Hematopoietic multipotent progenitor cell treated with erythropoietin and hydrocortisone succinate and interleukin-3 and kit ligand, for 15 days (in vitro differentiated cells): Measurements from ENCODE around the gene GMFB.
"Not testable (repeated sequence)": the region's sequence is repeated elsewhere in the genome, so short reads cannot be mapped to it uniquely, and the experiment has no call there.

Experiments
- DNase-seq: peaks from one replicate; pipeline ENCODE4 v3.0.0-alpha.2; 2015; ENCODE audit warnings: low spot score

GMFB gene

GRCh38 chr14:54458536-54458935 lies 30.2 kb downstream of the GMFB start:
- not testable (repeated sequence) for DNase-seq

- no peak for DNase-seq
Measured at GRCh38 chr14:54457609-54457996, 31.2 kb downstream of the GMFB start.

GRCh38 chr14:54456820-54457608 lies 31.8 kb downstream of the GMFB start:
- not testable (repeated sequence) for DNase-seq

GRCh38 chr14:54455363-54455762 lies 33.4 kb downstream of the GMFB start:
- DNase-seq, result no peak

- DNase-seq, result not testable (repeated sequence)
Measured at GRCh38 chr14:54453990-54454389, 34.8 kb downstream of the GMFB start.

GRCh38 chr14:54453252-54453651 lies 35.5 kb downstream of the GMFB start:
- DNase-seq, result no peak

- DNase-seq, result no peak
Measured at GRCh38 chr14:54451961-54452360, 36.8 kb downstream of the GMFB start.

GRCh38 chr14:54451121-54451601 lies 37.6 kb downstream of the GMFB start:
- no peak for DNase-seq

- no peak for DNase-seq
Measured at GRCh38 chr14:54450535-54450934, 38.2 kb downstream of the GMFB start.

- DNase-seq, result no peak
Measured at GRCh38 chr14:54447231-54447692, 41.5 kb downstream of the GMFB start.

- no peak for DNase-seq
Measured at GRCh38 chr14:54446161-54446693, 42.6 kb downstream of the GMFB start.

- DNase-seq, result no peak
Measured at GRCh38 chr14:54444681-54445080, 44.1 kb downstream of the GMFB start.

- DNase-seq, result no peak
Measured at GRCh38 chr14:54443981-54444380, 44.8 kb downstream of the GMFB start.

- not testable (repeated sequence) for DNase-seq
Measured at GRCh38 chr14:54442961-54443360, 45.8 kb downstream of the GMFB start.

GRCh38 chr14:54440873-54441868 lies 47.6 kb downstream of the GMFB start, which contains the start of gene CNIH1:
CNIH1 (minus strand) TSS chr14:54441374; CDS start chr14:54441327, 47 bp downstream.
- peak; percentile 92 for DNase-seq

GRCh38 chr14:54440476-54440872 lies 48.3 kb downstream of the GMFB start:
- DNase-seq, result no peak

- no peak for DNase-seq
Measured at GRCh38 chr14:54440037-54440436, 48.7 kb downstream of the GMFB start.

- DNase-seq, result no peak
Measured at GRCh38 chr14:54438703-54439102, 50.1 kb downstream of the GMFB start.

GRCh38 chr14:54437954-54438353 lies 50.8 kb downstream of the GMFB start:
- not testable (repeated sequence) for DNase-seq

GRCh38 chr14:54435500-54435981 lies 53.2 kb downstream of the GMFB start:
- DNase-seq, result peak; percentile 46

GRCh38 chr14:54428527-54428926 lies 60.3 kb downstream of the GMFB start:
- no peak for DNase-seq

- no peak for DNase-seq
Measured at GRCh38 chr14:54427871-54428270, 60.9 kb downstream of the GMFB start.
